ENCODE data around the gene ZNF831.

Gene ZNF831

GRCh38 chr20:59214606-59215547, 51.3 kb downstream of the ZNF831 start:
- no peak for DNase-seq (ENCODE audit: low spot score)

- no peak for DNase-seq (ENCODE audit: low spot score)
Observed at GRCh38 chr20:59217173-59217572, 53.6 kb downstream of the ZNF831 start.

- no peak for DNase-seq (ENCODE audit: low spot score)
Observed at GRCh38 chr20:59217794-59218280, 54.2 kb downstream of the ZNF831 start.

GRCh38 chr20:59219211-59219610, 55.6 kb downstream of the ZNF831 start:
- DNase-seq (ENCODE audit: low spot score), result no peak

- DNase-seq (ENCODE audit: low spot score), result no peak
Observed at GRCh38 chr20:59220161-59220560, 56.5 kb downstream of the ZNF831 start.

GRCh38 chr20:59221049-59221706, 57.6 kb downstream of the ZNF831 start:
- no peak for DNase-seq (ENCODE audit: low spot score)

GRCh38 chr20:59221707-59222252, 58.2 kb downstream of the ZNF831 start:
- DNase-seq (ENCODE audit: low spot score), result no peak

GRCh38 chr20:59222253-59223181, 58.9 kb downstream of the ZNF831 start:
- DNase-seq (ENCODE audit: low spot score), result peak; percentile 89

GRCh38 chr20:59223182-59223601, 59.6 kb downstream of the ZNF831 start:
- no peak for DNase-seq (ENCODE audit: low spot score)

- DNase-seq (ENCODE audit: low spot score), result no peak
Observed at GRCh38 chr20:59223750-59224149, 60.1 kb downstream of the ZNF831 start.

GRCh38 chr20:59224236-59224635, 60.6 kb downstream of the ZNF831 start:
- DNase-seq (ENCODE audit: low spot score), result no peak

GRCh38 chr20:59230385-59230784, 66.8 kb downstream of the ZNF831 start:
- no peak for DNase-seq (ENCODE audit: low spot score)

GRCh38 chr20:59231124-59231804, 67.6 kb downstream of the ZNF831 start:
- no peak for DNase-seq (ENCODE audit: low spot score)

GRCh38 chr20:59232618-59233017, 69.0 kb downstream of the ZNF831 start:
- DNase-seq (ENCODE audit: low spot score), result no peak

- DNase-seq (ENCODE audit: low spot score), result no peak
Observed at GRCh38 chr20:59235226-59235625, 71.6 kb downstream of the ZNF831 start.

- no peak for DNase-seq (ENCODE audit: low spot score)
Observed at GRCh38 chr20:59240006-59240405, 76.4 kb downstream of the ZNF831 start.

- no peak for DNase-seq (ENCODE audit: low spot score)
Observed at GRCh38 chr20:59242714-59243626, 79.3 kb downstream of the ZNF831 start.

- DNase-seq (ENCODE audit: low spot score), result no peak
Observed at GRCh38 chr20:59246691-59247400, 83.2 kb downstream of the ZNF831 start.

Measured in ecto neural progenitor cell (in vitro differentiated cells).